DND-41 (cell line): ENCODE results near the gene NLRP6.

Experiments
- ATAC-seq: fragments of 200-7000 bp; cut with Tn5 transposase; 3 replicates; pipeline ENCODE4 v1.9.1; 2021; ENCODE audit warnings: low read depth; ENCODE audit not compliant: insufficient read depth
- DNase-seq: peaks from one replicate; pipeline ENCODE4 v3.0.0-alpha.2; 2020
- H2AFZ ChIP-seq: 2 replicates; pipeline ENCODE4 v1.6.0; 2012; ENCODE audit warnings: low read depth, low read length
- H3K27ac ChIP-seq: 2 replicates; pipeline ENCODE4 v1.5.1; 2012; ENCODE audit warnings: low read length, inconsistent platforms
- H3K27me3 ChIP-seq: fragments of 200-600 bp; sonication (generic); 2 replicates; pipeline ENCODE4 v1.6.0; 2012; ENCODE audit warnings: low read length, mild to moderate bottlenecking, inconsistent platforms; ENCODE audit not compliant: insufficient read depth, poor library complexity
- H3K36me3 ChIP-seq: 2 replicates; pipeline ENCODE4 v1.5.1; 2012; ENCODE audit warnings: low read length, inconsistent platforms; ENCODE audit not compliant: insufficient read depth
- H3K4me1 ChIP-seq: 2 replicates; pipeline ENCODE4 v1.5.1; 2012; ENCODE audit warnings: mild to moderate bottlenecking, low read length; ENCODE audit not compliant: insufficient read depth
- H3K4me2 ChIP-seq: 2 replicates; pipeline ENCODE4 v1.6.0; 2012; ENCODE audit warnings: mild to moderate bottlenecking, moderate library complexity, low read length, inconsistent platforms; ENCODE audit not compliant: insufficient read depth
- H3K4me3 ChIP-seq, 2 experiments: fragments of 200-600 bp in 1 of 2; shearing (Covaris generic) in 1 of 2; 2 replicates each; pipeline ENCODE4 v1.5.1; 2012 to 2016; ENCODE audit warnings: inconsistent platforms in 2 of 2, low read length in 2 of 2, mild to moderate bottlenecking in 2 of 2, low read depth in 1 of 2, moderate library complexity in 1 of 2
- H3K79me2 ChIP-seq: 2 replicates; pipeline ENCODE4 v1.6.0; 2012; ENCODE audit warnings: low read length, inconsistent platforms; ENCODE audit not compliant: insufficient read depth
- H3K9ac ChIP-seq: 2 replicates; pipeline ENCODE4 v1.6.0; 2012; ENCODE audit warnings: low read depth, mild to moderate bottlenecking, inconsistent platforms, low read length, moderate library complexity
- H3K9me3 ChIP-seq: 2 replicates; pipeline ENCODE4 v1.5.1; 2012; ENCODE audit warnings: low read length, moderate library complexity, mild to moderate bottlenecking, inconsistent platforms; ENCODE audit not compliant: insufficient read depth, severe bottlenecking
- H4K20me1 ChIP-seq: 2 replicates; pipeline ENCODE4 v1.6.0; 2012; ENCODE audit warnings: low read length; ENCODE audit not compliant: insufficient read depth
- CTCF ChIP-seq: IDR thresholded peaks from 2 replicates; pipeline ENCODE4 v1.5.1; 2012; ENCODE audit warnings: borderline replicate concordance, low read length, moderate library complexity, mild to moderate bottlenecking; ENCODE audit not compliant: poor library complexity, severe bottlenecking; ENCODE audit errors: extremely low read depth
- EZH2 ChIP-seq: IDR thresholded peaks from 3 replicates; pipeline ENCODE4 v1.6.1; 2012; ENCODE audit warnings: borderline replicate concordance, low read depth, mild to moderate bottlenecking, moderate library complexity, low read length, inconsistent platforms; ENCODE audit not compliant: severe bottlenecking

NLRP6 gene

DNA sequence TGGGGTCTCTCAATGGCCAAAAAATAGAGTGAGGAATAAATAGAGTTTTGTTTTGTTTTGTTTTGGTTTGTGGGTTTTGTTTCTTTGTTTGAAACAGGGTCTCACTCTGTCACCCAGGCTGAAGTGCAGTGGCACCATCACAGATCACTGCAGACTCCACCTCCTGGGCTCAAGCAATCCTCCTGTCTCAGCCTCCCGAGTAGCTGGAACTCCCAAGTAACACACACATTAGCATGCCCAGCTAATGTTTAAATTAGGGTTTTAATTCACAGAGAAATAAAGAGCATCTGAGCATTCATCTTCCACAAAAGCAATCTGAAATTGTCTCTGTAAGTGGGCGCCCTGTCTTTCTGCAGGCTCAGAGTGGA, 51.7 kb downstream of the NLRP6 start:
- Histone ChIP-seq H3K9ac (peak overlapping the region; percentile 47), H3K4me1 (peaks cover 78% of the 10 kb centered on the region), H3K27me3 (no peaks in the 10 kb centered on the region), H3K9me3 (no peaks in the 10 kb centered on the region), H4K20me1 (no peaks in the 10 kb centered on the region), H2AFZ (no peak overlapping the region), H3K27ac (peak overlapping the region; percentile 87), H3K4me2 (peak overlapping the region; percentile 69), H3K36me3 (no peaks in the 10 kb centered on the region), H3K79me2 (no peaks in the 10 kb centered on the region), H3K4me3 (peak overlapping the region in 1 of 2 experiments; percentile 50; a peak in 2 of 4 replicates)
- TF ChIP-seq EZH2 (no peak), CTCF (no peak)
- ATAC-seq (no peak), DNase-seq (peak; percentile 50)

DNA sequence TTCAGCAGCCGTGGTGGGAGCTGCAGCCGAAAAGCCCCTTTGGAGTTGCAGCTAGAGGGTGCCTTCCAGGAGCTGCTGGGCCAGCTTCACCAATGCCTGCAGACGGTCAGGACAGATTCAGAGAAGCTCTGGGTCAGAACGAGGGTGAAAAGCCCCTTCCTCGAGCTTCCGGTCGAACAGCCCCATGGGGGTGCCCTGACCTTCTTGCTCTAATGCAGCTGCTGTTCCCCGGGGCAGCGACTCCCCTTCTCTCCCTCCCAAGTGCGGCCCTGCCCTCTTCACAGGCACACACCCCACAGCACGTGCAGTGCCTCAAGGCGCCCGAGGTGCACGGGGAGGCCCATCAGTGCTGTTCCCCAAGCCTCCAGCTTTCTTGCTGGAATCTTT, 52.1 kb downstream of the NLRP6 start:
- no peaks in the 10 kb centered on the region for H4K20me1 ChIP-seq
- peak overlapping the region; percentile 87 for H3K27ac ChIP-seq
- H3K4me3 ChIP-seq = peak overlapping the region in 1 of 2 experiments; percentile 50; a peak in 2 of 4 replicates
- H3K27me3 ChIP-seq = no peaks in the 10 kb centered on the region
- H2AFZ ChIP-seq = peak overlapping the region; percentile 5; the same call in 1 of the 2 replicates
- no peaks in the 10 kb centered on the region for H3K79me2 ChIP-seq
- H3K9ac ChIP-seq = peak overlapping the region; percentile 47
- ATAC-seq (peak; percentile 62), DNase-seq (peak; percentile 82)
- H3K36me3 ChIP-seq = no peaks in the 10 kb centered on the region
- H3K4me1 ChIP-seq = peaks cover 78% of the 10 kb centered on the region
- TF ChIP-seq CTCF (peak; percentile 4), EZH2 (no peak)
- peak overlapping the region; percentile 69 for H3K4me2 ChIP-seq
- H3K9me3 ChIP-seq = no peaks in the 10 kb centered on the region

DNA sequence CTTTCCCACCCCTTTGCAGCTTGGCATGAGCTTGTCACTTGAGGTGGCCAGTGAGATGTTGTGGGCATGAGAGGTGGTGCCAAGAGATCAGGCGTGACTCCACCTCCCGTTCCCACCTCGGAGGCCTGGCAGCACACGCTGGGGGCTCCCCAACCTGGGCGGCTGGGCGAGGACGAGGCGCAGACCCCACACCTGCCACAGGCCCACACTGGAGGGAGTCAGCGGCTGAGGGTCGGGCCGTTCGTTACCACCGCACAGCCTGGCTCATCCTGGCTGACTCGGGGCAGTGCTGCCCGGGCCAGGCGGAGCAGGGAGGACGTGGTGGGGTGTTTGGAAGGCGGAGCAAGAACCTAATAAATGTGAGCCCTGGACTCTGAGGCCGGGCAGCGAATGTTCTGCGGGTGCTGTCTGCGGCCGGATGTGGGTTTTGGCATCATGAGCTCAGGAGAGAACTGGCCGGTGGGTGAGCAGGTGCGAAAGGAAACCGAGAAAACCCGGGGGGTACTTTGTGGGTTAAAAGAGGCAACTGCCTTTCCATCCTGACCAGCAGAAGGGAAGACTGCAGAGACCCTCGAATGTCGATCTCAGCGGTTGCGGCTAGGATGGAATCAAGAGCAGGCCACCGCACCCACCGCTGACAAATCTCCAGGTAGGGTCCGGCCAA, 52.6 kb downstream of the NLRP6 start:
- ATAC-seq (peak; percentile 62), DNase-seq (peak; percentile 89)
- Histone ChIP-seq H4K20me1 (no peaks in the 10 kb centered on the region), H3K27ac (peak overlapping the region; percentile 87), H3K79me2 (no peaks in the 10 kb centered on the region), H2AFZ (peak overlapping the region; percentile 5; the same call in 1 of the 2 replicates), H3K27me3 (no peaks in the 10 kb centered on the region), H3K9me3 (no peaks in the 10 kb centered on the region), H3K36me3 (no peaks in the 10 kb centered on the region), H3K4me1 (peaks cover 84% of the 10 kb centered on the region), H3K4me2 (peak overlapping the region; percentile 69), H3K4me3 (peak overlapping the region in 1 of 2 experiments; percentile 50; a peak in 2 of 4 replicates), H3K9ac (peak overlapping the region; percentile 47)
- TF ChIP-seq EZH2 (no peak), CTCF (no peak)
